ENCODE measurements around the gene PTPRE. TPM values are rescaled to one million over a fixed set of nuclear protein-coding genes. Genes with fewer than 3 reads are reported as not detected.

The PTPRE gene
- total and polyA plus RNA-seq, 4 donors = 4.9 to 46.0 (median 23.5) TPM

GRCh38 chr10:127878475-127879055 is 28.3 kb upstream of the PTPRE start:
- intact Hi-C loops (cut with DNase I) = no loop called here
- DNase-seq = no peak
- Histone ChIP-seq H3K27ac (ENCODE audit: low read depth in 1 of 2, low read length in 2 of 2) (no peak overlapping the region), H3K4me1 (ENCODE audit: control insufficient read depth in 1 of 2, insufficient read depth in 2 of 2, low read length in 2 of 2) (no peaks in the 10 kb centered on the region), H3K4me3 (ENCODE audit: low read length in 2 of 2) (no peak overlapping the region), H3K27me3 (ENCODE audit: control insufficient read depth in 1 of 2, insufficient read depth in 2 of 2, low read length in 1 of 2) (no peaks in the 10 kb centered on the region), H3K9me3 (ENCODE audit: control insufficient read depth, low read length) (no peaks in the 10 kb centered on the region), H3K36me3 (ENCODE audit: control insufficient read depth in 1 of 2, insufficient read depth in 2 of 2, low read length in 1 of 2) (no peaks in the 10 kb centered on the region)
- no peak for ATAC-seq (ENCODE audit: low FRiP score)
- WGBS, 2 donors = 92 to 95% methylated on average over 4 of the region's 4 CpGs

DNA sequence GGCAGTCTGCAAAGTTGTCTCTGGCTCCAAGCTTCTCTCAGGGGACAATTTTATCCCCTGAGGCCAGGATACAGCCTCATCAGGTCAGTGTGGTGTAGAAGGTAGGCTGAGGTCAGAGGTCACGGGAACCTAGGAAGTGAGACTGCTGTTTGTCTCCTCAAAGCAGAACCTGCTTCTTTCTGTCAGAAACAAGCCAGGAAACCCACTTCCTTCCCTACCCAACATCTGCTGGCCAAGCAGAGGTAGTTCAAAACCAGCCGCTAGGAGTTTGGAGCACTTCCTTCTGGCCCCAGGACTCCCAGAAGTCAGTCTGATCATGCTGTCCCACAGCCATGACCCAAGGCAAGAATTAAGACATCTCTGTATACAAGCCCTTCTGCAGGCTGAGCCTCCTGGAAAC is 26.3 kb upstream of the PTPRE start:
- no peaks in the 10 kb centered on the region for H3K9me3 ChIP-seq (ENCODE audit: control insufficient read depth, low read length)
- H3K36me3 ChIP-seq (ENCODE audit: control insufficient read depth in 1 of 2, insufficient read depth in 2 of 2, low read length in 1 of 2) = no peaks in the 10 kb centered on the region
- H3K4me3 ChIP-seq (ENCODE audit: low read length in 2 of 2) = no peak overlapping the region
- H3K4me1 ChIP-seq (ENCODE audit: control insufficient read depth in 1 of 2, insufficient read depth in 2 of 2, low read length in 2 of 2) = no peaks in the 10 kb centered on the region
- intact Hi-C loops (cut with DNase I) = no loop called here
- ATAC-seq (ENCODE audit: low FRiP score) (no peak), DNase-seq (no peak)
- no peaks in the 10 kb centered on the region for H3K27me3 ChIP-seq (ENCODE audit: control insufficient read depth in 1 of 2, insufficient read depth in 2 of 2, low read length in 1 of 2)
- WGBS, 2 donors = 43 to 58% methylated on average over 2 of the region's 2 CpGs
- no peak overlapping the region for H3K27ac ChIP-seq (ENCODE audit: low read depth in 1 of 2, low read length in 2 of 2)

DNA sequence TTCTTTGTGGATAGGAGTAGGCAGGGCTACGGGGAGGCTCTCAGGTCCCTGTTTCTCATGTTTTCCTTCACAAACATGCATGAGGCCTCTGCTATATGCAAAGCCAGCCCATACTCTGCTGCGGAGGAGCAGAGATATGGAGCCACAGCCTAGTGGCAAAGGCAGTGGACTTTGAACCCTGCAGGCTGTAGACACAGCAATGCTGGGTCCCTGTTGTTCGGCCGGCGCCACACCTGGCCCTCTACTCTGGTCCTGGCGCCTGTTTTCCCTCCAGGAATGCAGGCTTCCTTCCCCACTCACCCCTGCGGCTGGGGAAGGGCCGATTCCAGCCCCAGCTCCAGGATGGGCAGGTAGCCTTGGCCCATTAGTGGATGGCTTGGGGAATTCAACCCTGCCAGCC is 25.6 kb upstream of the PTPRE start:
- intact Hi-C loops (cut with DNase I) = no loop called here
- no peak overlapping the region for H3K27ac ChIP-seq (ENCODE audit: low read depth in 1 of 2, low read length in 2 of 2)

DNA sequence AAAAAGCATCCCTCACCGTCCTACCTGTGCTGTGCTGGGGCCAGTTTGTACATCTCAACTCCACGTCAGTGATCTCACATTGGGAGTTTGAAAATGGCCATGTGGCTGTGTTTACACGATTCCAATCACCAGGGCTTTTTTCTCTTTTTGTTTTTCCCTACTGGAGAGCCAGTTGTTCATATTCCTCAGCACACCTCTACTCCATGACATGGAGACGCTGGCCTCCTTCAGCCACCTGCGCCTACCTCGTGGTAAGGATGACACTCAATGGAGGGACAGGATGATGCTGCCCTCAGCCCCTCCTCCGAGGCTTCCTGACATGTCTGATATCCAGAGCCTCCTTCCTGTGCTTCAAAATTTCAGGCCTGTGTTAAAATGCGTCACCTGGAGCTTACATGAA is 24.5 kb upstream of the PTPRE start:
- Histone ChIP-seq H3K4me1 (ENCODE audit: control insufficient read depth in 1 of 2, insufficient read depth in 2 of 2, low read length in 2 of 2) (no peaks in the 10 kb centered on the region), H3K36me3 (ENCODE audit: control insufficient read depth in 1 of 2, insufficient read depth in 2 of 2, low read length in 1 of 2) (no peaks in the 10 kb centered on the region), H3K27ac (ENCODE audit: low read depth in 1 of 2, low read length in 2 of 2) (no peak overlapping the region), H3K27me3 (ENCODE audit: control insufficient read depth in 1 of 2, insufficient read depth in 2 of 2, low read length in 1 of 2) (no peaks in the 10 kb centered on the region), H3K9me3 (ENCODE audit: control insufficient read depth, low read length) (no peaks in the 10 kb centered on the region), H3K4me3 (ENCODE audit: low read length in 2 of 2) (no peak overlapping the region)
- 80 to 83% methylated on average over 8 of the region's 8 CpGs for WGBS, 2 donors
- ATAC-seq (ENCODE audit: low FRiP score) = no peak
- DNase-seq = no peak
- intact Hi-C loops (cut with DNase I) = no loop called here

More for the DNA sequence above, 25.6 kb upstream of the PTPRE start:
- Histone ChIP-seq H3K36me3 (ENCODE audit: control insufficient read depth in 1 of 2, insufficient read depth in 2 of 2, low read length in 1 of 2) (no peaks in the 10 kb centered on the region), H3K4me3 (ENCODE audit: low read length in 2 of 2) (no peak overlapping the region), H3K4me1 (ENCODE audit: control insufficient read depth in 1 of 2, insufficient read depth in 2 of 2, low read length in 2 of 2) (no peaks in the 10 kb centered on the region), H3K27me3 (ENCODE audit: control insufficient read depth in 1 of 2, insufficient read depth in 2 of 2, low read length in 1 of 2) (no peaks in the 10 kb centered on the region), H3K9me3 (ENCODE audit: control insufficient read depth, low read length) (no peaks in the 10 kb centered on the region)
- DNase-seq (no peak), ATAC-seq (ENCODE audit: low FRiP score) (no peak)
- WGBS, 2 donors = 92 to 97% methylated on average over 8 of the region's 8 CpGs

GRCh38 chr10:127882801-127883459 is 24.0 kb upstream of the PTPRE start:
- Histone ChIP-seq H3K27me3 (ENCODE audit: control insufficient read depth in 1 of 2, insufficient read depth in 2 of 2, low read length in 1 of 2) (no peaks in the 10 kb centered on the region), H3K9me3 (ENCODE audit: control insufficient read depth, low read length) (no peaks in the 10 kb centered on the region), H3K27ac (ENCODE audit: low read depth in 1 of 2, low read length in 2 of 2) (no peak overlapping the region), H3K36me3 (ENCODE audit: control insufficient read depth in 1 of 2, insufficient read depth in 2 of 2, low read length in 1 of 2) (no peaks in the 10 kb centered on the region), H3K4me1 (ENCODE audit: control insufficient read depth in 1 of 2, insufficient read depth in 2 of 2, low read length in 2 of 2) (no peaks in the 10 kb centered on the region), H3K4me3 (ENCODE audit: low read length in 2 of 2) (no peak overlapping the region)
- ATAC-seq (ENCODE audit: low FRiP score) (no peak), DNase-seq (no peak)
- intact Hi-C loops (cut with DNase I) = no loop called here
- 83 to 90% methylated on average over 4 of the region's 4 CpGs for WGBS, 2 donors

- no peaks in the 10 kb centered on the region for H3K27me3 ChIP-seq (ENCODE audit: control insufficient read depth in 1 of 2, insufficient read depth in 2 of 2, low read length in 1 of 2)
- intact Hi-C loops (cut with DNase I) = no loop called here
- no peaks in the 10 kb centered on the region for H3K4me1 ChIP-seq (ENCODE audit: control insufficient read depth in 1 of 2, insufficient read depth in 2 of 2, low read length in 2 of 2)
- H3K27ac ChIP-seq (ENCODE audit: low read depth in 1 of 2, low read length in 2 of 2) = no peak overlapping the region
- no peak for DNase-seq
- no peaks in the 10 kb centered on the region for H3K36me3 ChIP-seq (ENCODE audit: control insufficient read depth in 1 of 2, insufficient read depth in 2 of 2, low read length in 1 of 2)
- H3K9me3 ChIP-seq (ENCODE audit: control insufficient read depth, low read length) = no peaks in the 10 kb centered on the region
- H3K4me3 ChIP-seq (ENCODE audit: low read length in 2 of 2) = no peak overlapping the region
- no peak for ATAC-seq (ENCODE audit: low FRiP score)
- WGBS, 2 donors = 88 to 90% methylated on average over 10 of the region's 10 CpGs
Observed at GRCh38 chr10:127883516-127883915, 23.4 kb upstream of the PTPRE start.

DNA sequence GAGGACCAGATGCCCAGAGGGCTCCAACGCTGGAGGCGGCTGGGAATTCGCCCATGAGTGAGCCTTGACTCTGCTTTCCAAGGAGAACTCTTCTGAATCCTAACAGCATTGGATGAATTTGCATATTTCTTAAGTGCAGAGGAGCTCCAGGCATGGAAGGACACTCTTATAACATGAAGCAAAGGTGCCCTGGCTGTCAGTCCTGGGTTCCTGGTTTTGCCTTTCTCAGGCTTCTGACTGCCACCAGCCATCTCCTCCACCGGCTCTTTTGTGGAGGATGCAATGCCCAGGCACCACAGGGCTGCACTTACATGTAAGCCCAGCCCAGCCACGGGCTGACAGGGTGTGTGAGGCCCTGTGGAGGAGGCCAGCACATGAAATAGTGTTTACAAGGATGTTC is 22.4 kb upstream of the PTPRE start:
- no peak for ATAC-seq (ENCODE audit: low FRiP score)
- H3K27ac ChIP-seq (ENCODE audit: low read depth in 1 of 2, low read length in 2 of 2) = no peak overlapping the region
- intact Hi-C loops (cut with DNase I) = no loop called here
- H3K36me3 ChIP-seq (ENCODE audit: control insufficient read depth in 1 of 2, insufficient read depth in 2 of 2, low read length in 1 of 2) = no peaks in the 10 kb centered on the region
- no peaks in the 10 kb centered on the region for H3K4me1 ChIP-seq (ENCODE audit: control insufficient read depth in 1 of 2, insufficient read depth in 2 of 2, low read length in 2 of 2)
- no peak for DNase-seq
- no peaks in the 10 kb centered on the region for H3K9me3 ChIP-seq (ENCODE audit: control insufficient read depth, low read length)
- 80 to 85% methylated on average over 5 of the region's 5 CpGs for WGBS, 2 donors
- no peaks in the 10 kb centered on the region for H3K27me3 ChIP-seq (ENCODE audit: control insufficient read depth in 1 of 2, insufficient read depth in 2 of 2, low read length in 1 of 2)
- no peak overlapping the region for H3K4me3 ChIP-seq (ENCODE audit: low read length in 2 of 2)

DNA sequence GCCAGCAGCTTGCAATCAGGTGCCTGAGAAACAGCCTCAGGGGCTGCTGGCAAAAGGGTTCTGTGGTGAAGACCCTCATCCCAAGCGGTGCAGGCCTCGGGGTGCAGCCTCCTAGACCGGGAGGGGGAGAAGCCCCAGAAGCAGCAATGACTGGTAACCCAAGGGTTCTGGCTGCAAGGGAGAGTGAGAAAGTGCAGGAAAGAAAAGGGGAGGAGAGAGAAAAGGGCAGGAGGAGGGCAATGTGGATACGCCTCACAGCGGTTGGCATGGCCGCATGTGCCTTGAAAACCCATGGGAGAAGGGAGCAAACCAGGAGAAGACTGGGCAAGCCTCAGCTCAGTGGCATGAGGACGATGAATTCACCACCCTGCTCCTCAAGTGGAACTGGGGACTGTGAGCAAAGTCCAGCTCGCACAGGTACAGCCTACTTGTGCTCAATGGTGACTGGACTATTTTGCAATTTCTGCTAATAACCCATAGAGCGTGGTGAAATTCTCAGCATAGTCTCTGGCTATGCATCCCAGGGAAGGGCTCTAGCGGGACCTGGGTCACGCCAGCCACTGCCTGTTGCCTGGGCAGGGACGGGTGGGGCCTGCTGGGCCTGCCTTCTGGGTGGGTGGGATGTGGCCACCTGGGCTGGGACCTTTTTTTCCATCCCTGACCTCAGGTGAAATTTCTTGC is 20.4 kb upstream of the PTPRE start:
- 92% methylated on average over 12 of the region's 12 CpGs for WGBS, 2 donors
- no peak overlapping the region for H3K4me3 ChIP-seq (ENCODE audit: low read length in 2 of 2)
- H3K27ac ChIP-seq (ENCODE audit: low read depth in 1 of 2, low read length in 2 of 2) = no peak overlapping the region
- no peaks in the 10 kb centered on the region for H3K4me1 ChIP-seq (ENCODE audit: control insufficient read depth in 1 of 2, insufficient read depth in 2 of 2, low read length in 2 of 2)
- no peaks in the 10 kb centered on the region for H3K27me3 ChIP-seq (ENCODE audit: control insufficient read depth in 1 of 2, insufficient read depth in 2 of 2, low read length in 1 of 2)
- intact Hi-C loops (cut with DNase I) = no loop called here
- H3K9me3 ChIP-seq (ENCODE audit: control insufficient read depth, low read length) = no peaks in the 10 kb centered on the region
- H3K36me3 ChIP-seq (ENCODE audit: control insufficient read depth in 1 of 2, insufficient read depth in 2 of 2, low read length in 1 of 2) = no peaks in the 10 kb centered on the region
- no peak for ATAC-seq (ENCODE audit: low FRiP score)
- DNase-seq = no peak
